ENCODE results near the gene DNAJA3. TPM values are rescaled to one million over a fixed set of nuclear protein-coding genes. Genes with fewer than 3 reads are reported as not detected.

The DNAJA3 gene
- total and polyA plus RNA-seq, 9 of the 15 experiments (the other 6 are each of a cell fraction or from before 2014, with no cell fraction given), result 8.1 to 105 (median 79.0) TPM

GRCh38 chr16:4425378-4426020 is at the start of gene DNAJA3 (continued):
- TF ChIP-seq JUND (IDR thresholded peaks at IDR 0.05; ENCODE audit: borderline replicate concordance, low read depth, low read length) (peak; percentile 68; the same call in 1 of the 2 replicates), JUND (tag; IDR thresholded peaks at IDR 0.05; ENCODE audit: borderline replicate concordance, low read depth, low read length) (peak; percentile 80; the same call in 1 of the 3 replicates), ZC3H11A (IDR thresholded peaks at IDR 0.05; ENCODE audit: low read depth, low read length) (no peak), ZNF407 (IDR thresholded peaks at IDR 0.05; ENCODE audit: low read depth) (peak; percentile 52; the same call in 1 of the 2 replicates), KLF10 (CRISPR knock-in tag; IDR thresholded peaks at IDR 0.05) (no peak), MYBL2 (IDR thresholded peaks at IDR 0.05; ENCODE audit: low read depth) (no peak), MYBL2 (CRISPR knock-in tag; IDR thresholded peaks at IDR 0.05; ENCODE audit: borderline replicate concordance) (no peak), ZNF232 (CRISPR knock-in tag; IDR thresholded peaks at IDR 0.05) (no peak; the same call in 1 of the 2 replicates), FOXO4 (CRISPR knock-in tag; IDR thresholded peaks at IDR 0.05) (no peak), ZNF592 (IDR thresholded peaks at IDR 0.05) (no peak)
